ENCODE results near the gene GSN.
A peak's percentile ranks its signal among the peaks of the same experiment; 100 is the strongest.

GSN gene

GRCh38 chr9:121326130-121326838 is 58.3 kb downstream of the GSN start:
- no peak for DNase-seq

GRCh38 chr9:121326901-121327613 is 59.1 kb downstream of the GSN start:
- DNase-seq: no peak

GRCh38 chr9:121328476-121328875 is 60.5 kb downstream of the GSN start:
- DNase-seq: no peak

GRCh38 chr9:121328876-121329681 is 61.1 kb downstream of the GSN start:
- DNase-seq: no peak

- DNase-seq: no peak
These were observed 63.6 kb downstream of the GSN start for GRCh38 chr9:121331549-121331948.

GRCh38 chr9:121331992-121332685 is 64.2 kb downstream of the GSN start:
- DNase-seq: no peak

GRCh38 chr9:121333950-121334773 is 66.2 kb downstream of the GSN start:
- no peak for DNase-seq

- no peak for DNase-seq
These were observed 68.7 kb downstream of the GSN start for GRCh38 chr9:121336665-121337064.

GRCh38 chr9:121339437-121339836 is 71.5 kb downstream of the GSN start:
- no peak for DNase-seq

- no peak for DNase-seq
These were observed 72.9 kb downstream of the GSN start for GRCh38 chr9:121340676-121341392.

- no peak for DNase-seq
These were observed 76.2 kb downstream of the GSN start for GRCh38 chr9:121344184-121344583.

GRCh38 chr9:121345070-121345469 is 77.1 kb downstream of the GSN start:
- DNase-seq: no peak

GRCh38 chr9:121348221-121348620 is 80.3 kb downstream of the GSN start:
- no peak for DNase-seq

GRCh38 chr9:121349009-121349408 is 81.0 kb downstream of the GSN start:
- no peak for DNase-seq

GRCh38 chr9:121350036-121350435 is 82.1 kb downstream of the GSN start:
- no peak for DNase-seq

- DNase-seq: no peak
These were observed 83.1 kb downstream of the GSN start for GRCh38 chr9:121350993-121351561.

- DNase-seq: peak; percentile 71
These were observed 85.5 kb downstream of the GSN start for GRCh38 chr9:121353241-121354061.

- DNase-seq: no peak
These were observed 86.2 kb downstream of the GSN start for GRCh38 chr9:121354141-121354540.

- no peak for DNase-seq
These were observed 86.8 kb downstream of the GSN start for GRCh38 chr9:121354762-121355161.

- no peak for DNase-seq
These were observed 89.0 kb downstream of the GSN start for GRCh38 chr9:121357011-121357410.
